ENCODE measurements around the gene LTB4R2. TPM values are rescaled to one million over a fixed set of nuclear protein-coding genes. Genes with fewer than 3 reads are reported as not detected.

LTB4R2 gene
- 1.6 TPM for total RNA-seq

- H3K9me3 ChIP-seq (ENCODE audit: control insufficient read depth in 3 of 3, low read length in 3 of 3), result no peaks in the 10 kb centered on the region
- H3K27me3 ChIP-seq (ENCODE audit: control insufficient read depth in 3 of 3, insufficient read depth in 3 of 3, low read length in 3 of 3), result peaks cover 0 to 8% (median 3%) of the 10 kb centered on the region in 3 donors
- peak within 1 kb of the TSS; percentile 59 to 80 (median 68) for H3K9ac ChIP-seq (ENCODE audit: low read depth in 1 of 3, low read length in 3 of 3)
- H3K4me1 ChIP-seq (ENCODE audit: control insufficient read depth in 3 of 3, insufficient read depth in 3 of 3, low read length in 3 of 3), result peaks cover 28 to 59% (median 40%) of the 10 kb centered on the region in 3 donors
- peaks cover 24 to 30% (median 28%) of the 10 kb centered on the region in 3 donors for H3K36me3 ChIP-seq (ENCODE audit: control insufficient read depth in 3 of 3, insufficient read depth in 3 of 3, low read length in 3 of 3)
- peak within 1 kb of the TSS; percentile 69 for H3K27ac ChIP-seq (ENCODE audit: low read depth, low read length)
- peak within 1 kb of the TSS; percentile 71 to 77 (median 73) for H3K4me3 ChIP-seq (ENCODE audit: low read length in 3 of 3)
Observed at GRCh38 chr14:24309538-24310264, at the start of gene LTB4R2. TSS of gene LTB4R2 (plus strand) at chr14:24310140. CDS start at chr14:24310665, 525 bp downstream.

- H3K27ac ChIP-seq (ENCODE audit: low read depth, low read length), result no peak overlapping the region
- no peaks in the 10 kb centered on the region for H3K4me1 ChIP-seq (ENCODE audit: control insufficient read depth in 3 of 3, insufficient read depth in 3 of 3, low read length in 3 of 3)
- peaks cover 4 to 12% (median 5%) of the 10 kb centered on the region in 3 donors for H3K36me3 ChIP-seq (ENCODE audit: control insufficient read depth in 3 of 3, insufficient read depth in 3 of 3, low read length in 3 of 3)
- H3K9me3 ChIP-seq (ENCODE audit: control insufficient read depth in 3 of 3, low read length in 3 of 3), result no peaks in the 10 kb centered on the region
- no peak overlapping the region for H3K4me3 ChIP-seq (ENCODE audit: low read length in 3 of 3)
- no peak overlapping the region for H3K9ac ChIP-seq (ENCODE audit: low read depth in 1 of 3, low read length in 3 of 3)
- H3K27me3 ChIP-seq (ENCODE audit: control insufficient read depth in 3 of 3, insufficient read depth in 3 of 3, low read length in 3 of 3), result no peaks in the 10 kb centered on the region
Observed at GRCh38 chr14:24260780-24261157, 49.2 kb upstream of the LTB4R2 start.

- H3K27ac ChIP-seq (ENCODE audit: low read depth, low read length), result no peak overlapping the region
- H3K27me3 ChIP-seq (ENCODE audit: control insufficient read depth in 3 of 3, insufficient read depth in 3 of 3, low read length in 3 of 3), result no peaks in the 10 kb centered on the region
- H3K36me3 ChIP-seq (ENCODE audit: control insufficient read depth in 3 of 3, insufficient read depth in 3 of 3, low read length in 3 of 3), result peaks cover 7 to 17% (median 9%) of the 10 kb centered on the region in 3 donors
- no peaks in the 10 kb centered on the region for H3K9me3 ChIP-seq (ENCODE audit: control insufficient read depth in 3 of 3, low read length in 3 of 3)
- H3K4me1 ChIP-seq (ENCODE audit: control insufficient read depth in 3 of 3, insufficient read depth in 3 of 3, low read length in 3 of 3), result no peaks in the 10 kb centered on the region
- no peak overlapping the region for H3K9ac ChIP-seq (ENCODE audit: low read depth in 1 of 3, low read length in 3 of 3)
- H3K4me3 ChIP-seq (ENCODE audit: low read length in 3 of 3), result no peak overlapping the region
Observed at GRCh38 chr14:24261256-24261968, 48.5 kb upstream of the LTB4R2 start.

GRCh38 chr14:24261969-24262327 lies 48.0 kb upstream of the LTB4R2 start:
- Histone ChIP-seq H3K27me3 (ENCODE audit: control insufficient read depth in 3 of 3, insufficient read depth in 3 of 3, low read length in 3 of 3) (no peaks in the 10 kb centered on the region), H3K36me3 (ENCODE audit: control insufficient read depth in 3 of 3, insufficient read depth in 3 of 3, low read length in 3 of 3) (peaks cover 13 to 23% (median 15%) of the 10 kb centered on the region in 3 donors), H3K9ac (ENCODE audit: low read depth in 1 of 3, low read length in 3 of 3) (no peak overlapping the region), H3K9me3 (ENCODE audit: control insufficient read depth in 3 of 3, low read length in 3 of 3) (no peaks in the 10 kb centered on the region), H3K4me3 (ENCODE audit: low read length in 3 of 3) (no peak overlapping the region), H3K27ac (ENCODE audit: low read depth, low read length) (no peak overlapping the region), H3K4me1 (ENCODE audit: control insufficient read depth in 3 of 3, insufficient read depth in 3 of 3, low read length in 3 of 3) (no peaks in the 10 kb centered on the region)

GRCh38 chr14:24262821-24263733 lies 46.9 kb upstream of the LTB4R2 start, which contains the start of gene TGM1:
TSS of gene TGM1 (minus strand) at chr14:24263177. CDS start at chr14:24262352, 825 bp downstream.
- H3K9ac ChIP-seq (ENCODE audit: low read depth in 1 of 3, low read length in 3 of 3), result no peak within 1 kb of the TSS
- H3K27ac ChIP-seq (ENCODE audit: low read depth, low read length), result no peak within 1 kb of the TSS
- H3K4me1 ChIP-seq (ENCODE audit: control insufficient read depth in 3 of 3, insufficient read depth in 3 of 3, low read length in 3 of 3), result no peaks in the 10 kb centered on the region
- H3K27me3 ChIP-seq (ENCODE audit: control insufficient read depth in 3 of 3, insufficient read depth in 3 of 3, low read length in 3 of 3), result no peaks in the 10 kb centered on the region
- peaks cover 20 to 32% (median 24%) of the 10 kb centered on the region in 3 donors for H3K36me3 ChIP-seq (ENCODE audit: control insufficient read depth in 3 of 3, insufficient read depth in 3 of 3, low read length in 3 of 3)
- no peaks in the 10 kb centered on the region for H3K9me3 ChIP-seq (ENCODE audit: control insufficient read depth in 3 of 3, low read length in 3 of 3)
- no peak within 1 kb of the TSS for H3K4me3 ChIP-seq (ENCODE audit: low read length in 3 of 3)

- Histone ChIP-seq H3K27ac (ENCODE audit: low read depth, low read length) (no peak overlapping the region), H3K9ac (ENCODE audit: low read depth in 1 of 3, low read length in 3 of 3) (no peak overlapping the region), H3K9me3 (ENCODE audit: control insufficient read depth in 3 of 3, low read length in 3 of 3) (no peaks in the 10 kb centered on the region), H3K27me3 (ENCODE audit: control insufficient read depth in 3 of 3, insufficient read depth in 3 of 3, low read length in 3 of 3) (no peaks in the 10 kb centered on the region), H3K4me1 (ENCODE audit: control insufficient read depth in 3 of 3, insufficient read depth in 3 of 3, low read length in 3 of 3) (no peaks in the 10 kb centered on the region), H3K36me3 (ENCODE audit: control insufficient read depth in 3 of 3, insufficient read depth in 3 of 3, low read length in 3 of 3) (peaks cover 21 to 39% (median 26%) of the 10 kb centered on the region in 3 donors), H3K4me3 (ENCODE audit: low read length in 3 of 3) (no peak overlapping the region)
Observed at GRCh38 chr14:24263848-24264247, 46.1 kb upstream of the LTB4R2 start.

GRCh38 chr14:24264298-24264697 lies 45.6 kb upstream of the LTB4R2 start:
- Histone ChIP-seq H3K36me3 (ENCODE audit: control insufficient read depth in 3 of 3, insufficient read depth in 3 of 3, low read length in 3 of 3) (peaks cover 25 to 44% (median 31%) of the 10 kb centered on the region in 3 donors), H3K27me3 (ENCODE audit: control insufficient read depth in 3 of 3, insufficient read depth in 3 of 3, low read length in 3 of 3) (no peaks in the 10 kb centered on the region), H3K4me1 (ENCODE audit: control insufficient read depth in 3 of 3, insufficient read depth in 3 of 3, low read length in 3 of 3) (no peaks in the 10 kb centered on the region)

GRCh38 chr14:24266344-24267244 lies 43.3 kb upstream of the LTB4R2 start:
- H3K9ac ChIP-seq (ENCODE audit: low read depth in 1 of 3, low read length in 3 of 3), result no peak overlapping the region
- no peak overlapping the region for H3K4me3 ChIP-seq (ENCODE audit: low read length in 3 of 3)
- no peak overlapping the region for H3K27ac ChIP-seq (ENCODE audit: low read depth, low read length)
- peaks cover 29 to 48% (median 39%) of the 10 kb centered on the region in 3 donors for H3K36me3 ChIP-seq (ENCODE audit: control insufficient read depth in 3 of 3, insufficient read depth in 3 of 3, low read length in 3 of 3)
- no peaks in the 10 kb centered on the region for H3K9me3 ChIP-seq (ENCODE audit: control insufficient read depth in 3 of 3, low read length in 3 of 3)
- no peaks in the 10 kb centered on the region for H3K27me3 ChIP-seq (ENCODE audit: control insufficient read depth in 3 of 3, insufficient read depth in 3 of 3, low read length in 3 of 3)
- H3K4me1 ChIP-seq (ENCODE audit: control insufficient read depth in 3 of 3, insufficient read depth in 3 of 3, low read length in 3 of 3), result peaks cover 0 to 10% (median 5%) of the 10 kb centered on the region in 3 donors

More at GRCh38 chr14:24264298-24264697, 45.6 kb upstream of the LTB4R2 start:
- Histone ChIP-seq H3K9ac (ENCODE audit: low read depth in 1 of 3, low read length in 3 of 3) (no peak overlapping the region), H3K27ac (ENCODE audit: low read depth, low read length) (no peak overlapping the region), H3K4me3 (ENCODE audit: low read length in 3 of 3) (no peak overlapping the region), H3K9me3 (ENCODE audit: control insufficient read depth in 3 of 3, low read length in 3 of 3) (no peaks in the 10 kb centered on the region)

GRCh38 chr14:24267516-24267915 lies 42.4 kb upstream of the LTB4R2 start:
- H3K27ac ChIP-seq (ENCODE audit: low read depth, low read length), result no peak overlapping the region
- H3K4me1 ChIP-seq (ENCODE audit: control insufficient read depth in 3 of 3, insufficient read depth in 3 of 3, low read length in 3 of 3), result peaks cover 0 to 15% (median 9%) of the 10 kb centered on the region in 3 donors
- H3K4me3 ChIP-seq (ENCODE audit: low read length in 3 of 3), result no peak overlapping the region
- H3K9me3 ChIP-seq (ENCODE audit: control insufficient read depth in 3 of 3, low read length in 3 of 3), result no peaks in the 10 kb centered on the region
- H3K36me3 ChIP-seq (ENCODE audit: control insufficient read depth in 3 of 3, insufficient read depth in 3 of 3, low read length in 3 of 3), result peaks cover 29 to 48% (median 39%) of the 10 kb centered on the region in 3 donors
- no peak overlapping the region for H3K9ac ChIP-seq (ENCODE audit: low read depth in 1 of 3, low read length in 3 of 3)
- no peaks in the 10 kb centered on the region for H3K27me3 ChIP-seq (ENCODE audit: control insufficient read depth in 3 of 3, insufficient read depth in 3 of 3, low read length in 3 of 3)

Measured in skeletal muscle tissue (tissue), 4 donors.